Kidney (tissue), 14 donors: ENCODE measurements around the gene KANSL3. TPM values are rescaled to one million over a fixed set of nuclear protein-coding genes. Genes with fewer than 3 reads are reported as not detected.
A peak's percentile ranks its signal among the peaks of the same experiment; 100 is the strongest.

ENCODE experiments used
- DNase-seq, 5 donors: peaks; one replicate each; pipeline ENCODE4 v3.0.0-alpha.2; 2013 to 2020
- FAIRE-seq: peaks from 2 replicates; lab custom pipeline; 2012; peaks lifted over from hg19 to GRCh38; lab: Jason Lieb, UNC
- H3K27ac ChIP-seq, 2 donors: one replicate each; pipeline ENCODE4 v1.7.0; 2013; ENCODE audit warnings: low read depth in 2 of 2, low read length in 2 of 2, inconsistent platforms in 1 of 2
- H3K27me3 ChIP-seq: one replicate; pipeline ENCODE4 v1.7.1; 2013; ENCODE audit warnings: low read length, inconsistent platforms; ENCODE audit not compliant: control insufficient read depth, insufficient read depth
- H3K36me3 ChIP-seq, 3 donors: one replicate each; pipeline versions ENCODE4 v1.7.0 to v1.7.1; 2013; ENCODE audit warnings: low read length in 3 of 3, control low read depth in 1 of 3, inconsistent platforms in 1 of 3; ENCODE audit not compliant: insufficient read depth in 3 of 3, control insufficient read depth in 2 of 3
- H3K4me1 ChIP-seq, 3 donors: one replicate each; pipeline versions ENCODE4 v1.7.0 to v1.7.1; 2013; ENCODE audit warnings: low read length in 3 of 3, inconsistent platforms in 1 of 3, low read depth in 1 of 3; ENCODE audit not compliant: control insufficient read depth in 2 of 3, insufficient read depth in 2 of 3
- H3K4me3 ChIP-seq, 3 donors: one replicate each; pipeline versions ENCODE4 v1.7.0 to v1.8.1; 2013; ENCODE audit warnings: low read length in 3 of 3, control low read depth in 1 of 3, inconsistent platforms in 1 of 3
- H3K9ac ChIP-seq, 3 donors: one replicate each; pipeline versions ENCODE4 v1.7.0 to v1.7.1; 2013; ENCODE audit warnings: low read length in 3 of 3, control low read depth in 1 of 3, inconsistent platforms in 1 of 3
- H3K9me3 ChIP-seq, 3 donors: one replicate each; pipeline versions ENCODE4 v1.7.0 to v1.7.1; 2013; ENCODE audit warnings: low read length in 3 of 3, control low read depth in 1 of 3, inconsistent platforms in 1 of 3; ENCODE audit not compliant: control insufficient read depth in 2 of 3, insufficient read depth in 1 of 3
- intact Hi-C: fragments of 100-400 bp; cut with DNase I; formaldehyde crosslinking; loops from one replicate; pipeline ENCODE4 v1.11.1; 2022
- polyA plus RNA-seq: library from polyadenylated mRNA; stranded (reverse); fragments of 350-450 nt; fragmentation: Illumina TruSeq; extraction: RNeasy Lipid Tissue Mini Kit (QIAGEN cat#74804); gene quantifications from one replicate; pipeline ENCODE4 v1.2.3, GENCODE V29; 2014; ENCODE audit warnings: low read depth, low replicate concordance; ENCODE audit not compliant: insufficient read depth
- total RNA-seq: library from RNA; stranded (reverse); fragmentation: NEBNext Ultra II Directional; extraction: Animal tissue kit (Norgen Biotek cat#: 25700); gene quantifications from one replicate; pipeline ENCODE4 v1.2.1, GENCODE V29; 2021
- TF ChIP-seq, protein P1 (sequence below): IDR thresholded peaks from 3 replicates; pipeline ENCODE4 v1.5.1; 2012; ENCODE audit warnings: mild to moderate bottlenecking, moderate library complexity, borderline replicate concordance; ENCODE audit not compliant: insufficient read depth; ENCODE audit errors: extremely low read depth
- donor health status: control.
- donor health status: control.
- donor health status: control.
- donor health status: control.
- donor health status: control.
- donor health status: DM: yes; HTN: yes; CAD: no.
- donor health status: Normal renal cell carcinoma (clear cell type).

Gene KANSL3
- total and polyA plus RNA-seq, 2 donors from 2014 or later, result 17.5 to 48.8 TPM

GRCh38 chr2:96642564-96643360, 4.7 kb upstream of the KANSL3 start, which contains the start of gene FER1L5:
TSS of gene FER1L5 (plus strand) at chr2:96642764. CDS start at chr2:96642837, 73 bp downstream.
- H3K4me1 ChIP-seq, result no peaks in the 10 kb centered on the region
- FAIRE-seq (no peak), DNase-seq (peak; percentile 76 to 96 (median 83))
- no peaks in the 10 kb centered on the region for H3K36me3 ChIP-seq
- H3K9ac ChIP-seq, result peak within 1 kb of the TSS; percentile 29 to 72 (median 67)
- TF ChIP-seq, protein P1, sequence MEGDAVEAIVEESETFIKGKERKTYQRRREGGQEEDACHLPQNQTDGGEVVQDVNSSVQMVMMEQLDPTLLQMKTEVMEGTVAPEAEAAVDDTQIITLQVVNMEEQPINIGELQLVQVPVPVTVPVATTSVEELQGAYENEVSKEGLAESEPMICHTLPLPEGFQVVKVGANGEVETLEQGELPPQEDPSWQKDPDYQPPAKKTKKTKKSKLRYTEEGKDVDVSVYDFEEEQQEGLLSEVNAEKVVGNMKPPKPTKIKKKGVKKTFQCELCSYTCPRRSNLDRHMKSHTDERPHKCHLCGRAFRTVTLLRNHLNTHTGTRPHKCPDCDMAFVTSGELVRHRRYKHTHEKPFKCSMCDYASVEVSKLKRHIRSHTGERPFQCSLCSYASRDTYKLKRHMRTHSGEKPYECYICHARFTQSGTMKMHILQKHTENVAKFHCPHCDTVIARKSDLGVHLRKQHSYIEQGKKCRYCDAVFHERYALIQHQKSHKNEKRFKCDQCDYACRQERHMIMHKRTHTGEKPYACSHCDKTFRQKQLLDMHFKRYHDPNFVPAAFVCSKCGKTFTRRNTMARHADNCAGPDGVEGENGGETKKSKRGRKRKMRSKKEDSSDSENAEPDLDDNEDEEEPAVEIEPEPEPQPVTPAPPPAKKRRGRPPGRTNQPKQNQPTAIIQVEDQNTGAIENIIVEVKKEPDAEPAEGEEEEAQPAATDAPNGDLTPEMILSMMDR, result no peak
- H3K27me3 ChIP-seq, result no peaks in the 10 kb centered on the region
- no peaks in the 10 kb centered on the region for H3K9me3 ChIP-seq
- H3K27ac ChIP-seq, result peak within 1 kb of the TSS in 1 of 2 donors; percentile 71
- H3K4me3 ChIP-seq, result peak within 1 kb of the TSS; percentile 29 to 59 (median 45)
- intact Hi-C loops, result no loop called here

DNA sequence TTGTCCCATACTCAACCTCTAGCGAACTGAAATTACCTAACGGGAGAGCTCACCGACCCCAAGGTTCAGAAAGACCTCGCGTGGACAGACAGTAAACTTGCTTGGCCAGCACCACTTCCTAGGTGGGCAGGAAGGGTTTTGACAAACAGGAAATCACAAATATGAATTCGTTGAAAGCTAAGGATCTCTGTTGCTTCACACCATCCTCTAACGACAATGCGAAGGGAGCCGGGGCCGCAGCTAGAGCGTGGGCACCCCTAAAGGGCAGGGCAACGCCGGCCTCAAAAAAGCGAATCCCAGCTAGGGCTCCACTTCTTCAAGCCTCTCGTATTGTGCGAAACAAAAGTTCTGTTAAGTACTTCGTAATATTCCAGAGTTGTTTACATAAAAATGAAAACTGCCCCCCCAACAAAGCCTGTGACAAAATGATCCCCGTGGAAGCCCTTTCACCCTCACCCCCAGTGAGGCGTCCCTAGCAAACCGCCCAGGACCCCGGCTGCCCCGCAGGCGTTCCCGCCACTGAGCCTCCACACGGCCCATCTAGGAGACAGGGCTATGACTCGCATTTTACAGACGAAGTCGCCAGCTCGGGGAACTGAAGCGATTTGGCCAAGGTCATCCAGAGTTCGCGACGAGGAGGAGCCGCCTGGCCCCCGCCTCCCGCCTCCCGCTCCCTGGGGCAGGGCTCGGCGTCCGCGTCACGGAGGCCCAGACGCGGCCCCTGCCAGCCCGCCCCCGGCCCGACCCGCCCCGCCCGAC, 548 bp downstream of the KANSL3 start:
- Histone ChIP-seq H3K27me3 (no peaks in the 10 kb centered on the region), H3K4me1 (peaks cover 0 to 8% (median 0%) of the 10 kb centered on the region in 3 donors), H3K4me3 (peak overlapping the region; percentile 66 to 84 (median 83)), H3K9me3 (no peaks in the 10 kb centered on the region), H3K36me3 (peaks cover 0 to 6% (median 0%) of the 10 kb centered on the region in 3 donors), H3K9ac (peak overlapping the region; percentile 43 to 84 (median 57)), H3K27ac (peak overlapping the region; percentile 90 to 92)
- FAIRE-seq (no peak), DNase-seq (peak; percentile 77 to 96 (median 85))
- intact Hi-C loops, result no loop called here
- TF ChIP-seq, protein P1, result no peak

DNA sequence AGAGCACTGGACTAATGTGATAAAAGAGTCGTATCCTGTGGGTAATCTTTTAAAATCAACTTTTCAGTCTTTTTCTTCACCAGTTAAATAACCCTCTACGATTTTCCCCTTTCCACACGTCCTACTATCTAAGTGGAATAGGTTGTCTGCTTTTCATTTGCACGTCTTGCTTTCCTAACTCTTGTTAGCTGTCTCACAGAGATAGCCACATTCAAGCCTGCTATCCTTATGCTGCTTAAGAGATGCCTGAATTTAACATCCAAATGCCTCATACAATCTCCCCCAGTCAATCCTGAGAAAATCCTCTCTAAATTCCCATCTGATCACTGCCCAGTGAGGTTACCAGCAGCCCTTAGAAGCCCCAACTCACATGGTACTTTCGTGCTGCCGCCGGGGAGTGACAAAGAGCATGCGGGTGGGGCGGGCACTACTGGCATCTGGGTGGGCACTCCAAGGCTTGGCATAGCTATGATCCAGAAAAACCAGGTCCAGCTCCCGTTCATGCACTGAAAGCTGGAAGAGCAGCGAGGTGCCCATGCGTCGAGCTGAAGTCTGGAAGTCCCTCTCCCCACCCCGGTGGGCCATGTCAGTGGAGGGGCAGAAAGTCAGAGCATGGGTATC, 1.5 kb downstream of the KANSL3 start:
- TF ChIP-seq, protein P1, result no peak
- Histone ChIP-seq H3K27ac (peak overlapping the region; percentile 27 to 89), H3K4me3 (peak overlapping the region; percentile 66 to 84 (median 83)), H3K36me3 (peaks cover 0 to 6% (median 0%) of the 10 kb centered on the region in 3 donors), H3K9me3 (no peaks in the 10 kb centered on the region), H3K9ac (peak overlapping the region in 1 of 3 donors; percentile 84), H3K4me1 (peaks cover 0 to 8% (median 0%) of the 10 kb centered on the region in 3 donors), H3K27me3 (no peaks in the 10 kb centered on the region)
- FAIRE-seq (no peak), DNase-seq (peak in 1 of 5 donors; percentile 6)
- intact Hi-C loops, result no loop called here
